Measurements from ENCODE around the gene OST4.
"Not testable (repeated sequence)": the region's sequence is repeated elsewhere in the genome, so short reads cannot be mapped to it uniquely, and the experiment has no call there.

DNA sequence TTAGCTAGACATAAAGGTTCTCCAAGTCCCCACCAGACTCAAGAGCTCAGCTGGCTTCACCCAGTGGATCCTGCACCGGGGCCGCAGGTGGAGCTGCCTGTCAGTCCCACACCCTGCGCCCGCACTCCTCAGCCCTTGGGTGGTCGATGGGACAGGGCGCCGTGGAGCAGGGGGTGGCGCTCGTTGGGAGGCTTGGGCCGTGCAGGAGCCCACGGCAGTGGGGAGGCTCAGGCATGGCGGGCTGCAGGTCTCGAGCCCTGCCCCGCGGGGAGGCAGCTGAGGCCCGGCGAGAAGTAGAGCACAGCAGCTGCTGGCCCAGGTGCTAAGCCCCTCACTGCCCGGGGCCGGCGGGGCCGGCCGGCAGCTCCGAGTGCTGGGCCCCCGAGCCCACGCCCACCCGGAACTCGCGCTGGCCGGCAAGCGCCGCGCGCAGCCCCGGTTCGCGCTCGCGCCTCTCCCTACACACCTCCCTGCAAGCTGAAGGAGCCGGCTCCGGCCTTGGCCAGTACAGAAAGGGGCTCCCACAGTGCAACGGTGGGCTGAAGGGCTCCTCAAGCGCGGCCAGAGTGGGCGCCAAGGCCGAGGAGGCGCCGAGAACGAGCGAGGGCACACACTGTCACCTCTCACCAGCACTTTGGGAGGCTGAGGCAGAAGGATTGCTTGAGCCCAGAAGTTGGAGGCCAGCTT lies 40.1 kb upstream of the OST4 start:
- TF ChIP-seq, protein P1, sequence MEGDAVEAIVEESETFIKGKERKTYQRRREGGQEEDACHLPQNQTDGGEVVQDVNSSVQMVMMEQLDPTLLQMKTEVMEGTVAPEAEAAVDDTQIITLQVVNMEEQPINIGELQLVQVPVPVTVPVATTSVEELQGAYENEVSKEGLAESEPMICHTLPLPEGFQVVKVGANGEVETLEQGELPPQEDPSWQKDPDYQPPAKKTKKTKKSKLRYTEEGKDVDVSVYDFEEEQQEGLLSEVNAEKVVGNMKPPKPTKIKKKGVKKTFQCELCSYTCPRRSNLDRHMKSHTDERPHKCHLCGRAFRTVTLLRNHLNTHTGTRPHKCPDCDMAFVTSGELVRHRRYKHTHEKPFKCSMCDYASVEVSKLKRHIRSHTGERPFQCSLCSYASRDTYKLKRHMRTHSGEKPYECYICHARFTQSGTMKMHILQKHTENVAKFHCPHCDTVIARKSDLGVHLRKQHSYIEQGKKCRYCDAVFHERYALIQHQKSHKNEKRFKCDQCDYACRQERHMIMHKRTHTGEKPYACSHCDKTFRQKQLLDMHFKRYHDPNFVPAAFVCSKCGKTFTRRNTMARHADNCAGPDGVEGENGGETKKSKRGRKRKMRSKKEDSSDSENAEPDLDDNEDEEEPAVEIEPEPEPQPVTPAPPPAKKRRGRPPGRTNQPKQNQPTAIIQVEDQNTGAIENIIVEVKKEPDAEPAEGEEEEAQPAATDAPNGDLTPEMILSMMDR (conservative IDR thresholded peaks at IDR 0.05), result not testable (repeated sequence)
- TF ChIP-seq ZFX (IDR thresholded peaks at IDR 0.05), result not testable (repeated sequence)

All from C4-2B (cell line).